ENCODE data around the gene MYF5.

Gene MYF5

DNA sequence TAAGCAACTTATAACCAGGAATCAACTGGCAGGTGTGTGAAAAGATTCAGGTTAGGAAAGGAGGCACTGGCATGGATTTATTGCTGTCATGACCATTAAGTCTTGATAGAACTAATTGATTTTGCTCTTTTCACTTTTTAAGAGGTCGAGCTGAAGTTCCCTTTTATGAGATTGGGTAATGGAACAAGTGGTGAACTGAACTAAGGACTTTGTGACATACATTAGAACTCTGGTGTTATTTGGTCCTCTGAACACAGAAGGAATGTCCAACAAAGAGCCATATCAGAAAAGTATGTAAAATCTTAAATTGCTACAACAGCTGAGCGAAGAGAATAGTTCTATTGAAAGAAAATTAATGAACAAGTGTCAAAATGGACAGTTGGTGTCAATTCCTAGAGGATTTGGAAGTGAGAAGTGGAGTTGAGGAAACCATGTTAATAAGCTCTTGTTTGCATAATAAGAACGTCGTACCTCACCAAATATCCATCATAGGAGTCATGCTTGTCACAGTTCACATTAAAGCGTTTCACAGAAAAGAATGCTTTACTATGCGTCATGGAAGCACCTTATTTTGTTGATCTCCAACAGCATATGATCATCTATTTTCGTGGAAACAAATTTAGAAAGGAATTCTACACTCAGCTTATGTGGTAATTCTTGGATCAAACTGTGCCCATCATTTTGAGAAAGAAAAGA is 17.7 kb upstream of the MYF5 start:
- TF ChIP-seq, protein P1, sequence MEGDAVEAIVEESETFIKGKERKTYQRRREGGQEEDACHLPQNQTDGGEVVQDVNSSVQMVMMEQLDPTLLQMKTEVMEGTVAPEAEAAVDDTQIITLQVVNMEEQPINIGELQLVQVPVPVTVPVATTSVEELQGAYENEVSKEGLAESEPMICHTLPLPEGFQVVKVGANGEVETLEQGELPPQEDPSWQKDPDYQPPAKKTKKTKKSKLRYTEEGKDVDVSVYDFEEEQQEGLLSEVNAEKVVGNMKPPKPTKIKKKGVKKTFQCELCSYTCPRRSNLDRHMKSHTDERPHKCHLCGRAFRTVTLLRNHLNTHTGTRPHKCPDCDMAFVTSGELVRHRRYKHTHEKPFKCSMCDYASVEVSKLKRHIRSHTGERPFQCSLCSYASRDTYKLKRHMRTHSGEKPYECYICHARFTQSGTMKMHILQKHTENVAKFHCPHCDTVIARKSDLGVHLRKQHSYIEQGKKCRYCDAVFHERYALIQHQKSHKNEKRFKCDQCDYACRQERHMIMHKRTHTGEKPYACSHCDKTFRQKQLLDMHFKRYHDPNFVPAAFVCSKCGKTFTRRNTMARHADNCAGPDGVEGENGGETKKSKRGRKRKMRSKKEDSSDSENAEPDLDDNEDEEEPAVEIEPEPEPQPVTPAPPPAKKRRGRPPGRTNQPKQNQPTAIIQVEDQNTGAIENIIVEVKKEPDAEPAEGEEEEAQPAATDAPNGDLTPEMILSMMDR (IDR thresholded peaks at IDR 0.05; ENCODE audit: low read depth, low read length, missing control alignments), result no peak

DNA sequence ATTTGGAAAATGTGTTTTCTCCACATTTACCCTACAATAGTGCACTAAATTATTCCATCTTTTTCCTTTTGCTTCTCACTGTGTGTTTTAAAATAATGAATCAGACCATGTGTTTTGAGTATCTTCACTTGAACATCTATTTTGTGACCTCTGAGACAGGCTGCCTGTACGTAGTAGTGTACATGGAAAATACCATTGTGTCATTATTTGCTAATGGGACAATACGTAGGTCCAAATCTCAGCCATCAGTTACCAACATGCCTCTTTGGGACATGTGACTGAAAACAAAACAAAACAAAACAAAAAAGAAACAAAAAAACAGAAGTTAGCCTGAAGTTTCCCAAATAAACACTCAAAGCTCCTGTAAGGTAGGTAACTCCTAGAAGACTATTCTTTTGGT is 16.4 kb upstream of the MYF5 start:
- no peak overlapping the region for H3K4me3 ChIP-seq (replicated peaks; ENCODE audit: low read depth, low read length)
- DNase-seq (ENCODE audit: extremely low read depth, low read depth), result no peak
- TF ChIP-seq, protein P1 (IDR thresholded peaks at IDR 0.05; ENCODE audit: low read depth, low read length, missing control alignments), result no peak

More for the DNA sequence above, 17.7 kb upstream of the MYF5 start:
- no peak for DNase-seq (ENCODE audit: extremely low read depth, low read depth)
- no peak overlapping the region for H3K4me3 ChIP-seq (replicated peaks; ENCODE audit: low read depth, low read length)

DNA sequence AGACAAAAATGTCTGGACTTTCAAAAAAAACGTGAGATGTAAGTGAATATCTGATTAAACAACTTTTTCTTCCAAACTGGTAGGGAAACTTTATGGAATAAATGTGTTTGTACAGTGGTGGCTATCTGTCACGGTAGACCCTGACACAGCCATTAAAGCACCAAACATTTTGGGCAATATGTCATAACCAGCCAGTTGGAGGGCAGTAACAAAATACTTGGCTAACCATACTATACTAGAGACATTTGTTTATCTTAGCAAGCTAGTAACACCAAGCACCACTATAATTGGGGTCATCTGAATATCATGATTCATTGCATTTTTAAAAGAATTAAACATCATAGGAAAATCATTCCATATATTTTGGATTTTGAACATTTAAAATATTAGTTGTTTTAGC is 15.3 kb upstream of the MYF5 start:
- TF ChIP-seq, protein P1 (IDR thresholded peaks at IDR 0.05; ENCODE audit: low read depth, low read length, missing control alignments), result no peak
- no peak for DNase-seq (ENCODE audit: extremely low read depth, low read depth)
- H3K4me3 ChIP-seq (replicated peaks; ENCODE audit: low read depth, low read length), result no peak overlapping the region

DNA sequence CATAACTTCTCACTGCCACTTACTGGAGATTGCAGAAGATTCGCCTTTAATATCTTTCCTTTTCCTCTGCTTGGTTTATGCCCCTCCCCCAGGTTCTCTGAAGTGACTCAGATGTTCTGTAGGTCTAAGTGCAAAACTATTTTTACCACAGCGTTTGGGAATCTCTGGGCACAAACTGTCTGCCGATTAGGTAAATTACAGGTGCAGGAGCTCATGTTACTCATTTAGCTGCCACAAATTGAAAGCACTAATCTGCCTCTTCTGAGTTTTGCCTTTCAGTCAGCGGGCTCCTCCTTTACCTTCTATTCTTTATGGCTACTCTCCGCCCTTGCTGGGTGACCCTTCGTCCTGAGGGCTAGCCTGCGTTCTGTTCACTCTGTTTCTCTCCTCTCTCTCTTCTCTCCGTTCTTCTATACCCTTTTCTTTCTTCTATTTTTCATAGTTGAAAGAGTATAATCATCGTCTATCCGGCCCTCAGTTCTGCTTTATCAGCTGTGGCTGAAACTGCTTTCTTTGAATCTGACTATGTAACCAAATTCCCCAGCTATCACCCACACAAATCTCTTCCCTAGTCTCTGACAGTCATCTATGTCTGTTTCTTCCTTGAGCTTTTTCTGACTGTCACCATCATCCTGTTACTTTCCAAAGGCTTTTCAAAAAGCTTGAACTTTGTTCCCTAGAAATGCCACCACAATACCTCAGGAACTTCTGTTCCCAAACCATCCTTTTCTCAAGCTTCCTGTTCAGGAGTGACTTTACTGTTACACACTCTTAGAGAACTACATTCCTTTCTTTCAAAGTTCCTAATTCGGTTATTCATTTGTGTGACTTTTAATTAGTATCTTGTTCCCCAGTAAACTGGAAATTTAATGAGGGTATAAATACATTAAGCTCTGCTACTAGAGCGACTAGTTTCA is 13.6 kb upstream of the MYF5 start:
- peak; percentile 40 for DNase-seq (ENCODE audit: extremely low read depth, low read depth)
- no peak overlapping the region for H3K4me3 ChIP-seq (replicated peaks; ENCODE audit: low read depth, low read length)
- TF ChIP-seq, protein P1 (IDR thresholded peaks at IDR 0.05; ENCODE audit: low read depth, low read length, missing control alignments), result no peak

DNA sequence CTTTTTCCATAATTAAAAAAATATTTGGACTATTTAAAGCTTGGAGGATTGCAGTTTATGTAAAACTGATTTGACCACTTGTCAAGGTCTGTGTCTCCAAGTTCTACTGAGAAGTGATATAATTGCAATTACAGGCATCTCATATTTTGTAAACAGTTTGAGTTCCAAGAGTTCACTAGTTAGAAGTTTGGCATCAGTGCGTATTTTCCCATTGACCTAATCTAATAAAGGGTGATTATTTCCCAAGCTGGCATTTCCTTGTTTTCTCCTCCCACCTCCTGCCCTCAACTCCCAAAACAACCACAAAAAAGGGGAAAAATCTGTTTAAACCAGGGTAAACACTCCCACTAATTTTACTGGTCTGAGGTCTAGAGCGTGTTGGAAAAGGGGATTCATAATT is 12.3 kb upstream of the MYF5 start:
- H3K4me3 ChIP-seq (replicated peaks; ENCODE audit: low read depth, low read length), result no peak overlapping the region
- TF ChIP-seq, protein P1 (IDR thresholded peaks at IDR 0.05; ENCODE audit: low read depth, low read length, missing control alignments), result no peak
- DNase-seq (ENCODE audit: extremely low read depth, low read depth), result no peak

DNA sequence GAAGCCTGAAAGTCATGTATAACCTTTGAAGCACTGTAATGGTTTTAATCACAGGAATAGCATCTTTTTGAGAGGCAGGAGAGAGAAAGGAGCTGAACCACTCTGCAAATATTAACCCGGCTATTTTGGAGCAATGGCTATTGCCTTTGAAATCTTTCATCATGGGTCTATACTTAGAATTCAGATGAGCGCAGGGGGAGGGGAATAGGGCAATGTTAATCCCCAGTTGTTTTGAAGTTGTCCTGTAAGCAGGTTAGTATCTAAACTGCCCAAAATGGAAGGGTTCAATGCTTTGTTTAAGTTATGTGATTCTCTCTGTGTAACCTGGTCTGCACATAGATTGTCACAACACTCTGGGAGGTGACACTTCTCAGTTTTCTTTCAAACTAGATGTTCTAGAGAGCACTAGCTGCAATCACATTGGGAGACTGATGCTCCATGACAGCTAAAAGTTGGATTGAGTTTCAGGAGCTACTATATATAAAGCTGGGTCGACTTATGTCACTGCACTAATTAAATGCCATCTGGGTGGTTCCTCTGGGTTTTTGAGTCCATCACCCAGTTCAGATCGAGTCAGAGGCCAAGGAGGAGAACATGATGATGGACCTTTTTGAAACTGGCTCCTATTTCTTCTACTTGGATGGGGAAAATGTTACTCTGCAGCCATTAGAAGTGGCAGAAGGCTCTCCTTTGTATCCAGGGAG is 9.4 kb upstream of the MYF5 start, which contains the start of gene MYF6:
Gene MYF6 (plus strand): TSS at position 509 of the 704 bp plus-strand sequence. CDS start 86 bp downstream, at position 595.
- TF ChIP-seq, protein P1 (IDR thresholded peaks at IDR 0.05; ENCODE audit: low read depth, low read length, missing control alignments), result no peak
- H3K4me3 ChIP-seq (replicated peaks; ENCODE audit: low read depth, low read length), result no peak within 1 kb of the TSS
- DNase-seq (ENCODE audit: extremely low read depth, low read depth), result no peak

Measured in HFF-Myc (cell line).